GM03348 (cell line): ENCODE data around the gene TDRD12.
"Not testable (repeated sequence)": the region's sequence is repeated elsewhere in the genome, so short reads cannot be mapped to it uniquely, and the experiment has no call there.

ENCODE experiments used
- DNase-seq: peaks from one replicate; pipeline ENCODE4 v3.0.0; 2012; ENCODE audit warnings: low spot score

TDRD12 gene

DNA sequence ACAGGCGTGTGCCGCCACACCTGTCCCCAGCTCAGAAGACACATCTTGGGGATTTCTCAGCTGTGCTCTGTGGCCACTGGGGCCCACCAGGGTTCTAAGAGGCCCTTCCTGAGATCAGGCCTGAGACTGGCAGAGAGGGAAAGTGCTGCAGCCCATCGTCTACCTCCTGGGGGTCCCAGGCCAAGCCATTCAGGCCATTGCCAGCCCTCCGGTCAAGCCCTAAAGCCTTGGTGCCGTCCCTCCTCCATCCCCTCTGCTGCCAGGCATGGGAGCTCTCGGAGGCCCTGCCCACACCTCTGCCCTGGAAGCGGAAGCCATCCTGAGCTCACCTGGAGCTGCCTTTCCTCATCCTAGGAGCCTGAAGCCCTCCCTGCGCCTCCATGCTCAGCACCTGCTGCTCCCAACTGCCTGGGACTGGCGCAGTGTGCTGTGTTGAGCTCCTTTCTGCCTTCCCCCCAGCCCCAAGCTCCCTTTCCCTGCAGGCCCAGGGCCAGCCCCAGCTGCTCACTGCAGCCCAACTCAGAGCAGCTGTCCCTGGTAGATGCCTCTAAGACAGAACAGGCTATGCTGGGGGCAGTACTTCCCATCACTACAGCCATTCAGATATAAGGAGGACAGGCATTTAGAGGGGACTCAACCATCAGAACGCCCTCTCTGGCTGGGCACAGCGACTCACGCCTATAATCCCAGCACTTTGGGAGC, 147.1 kb downstream of the TDRD12 start:
- no peak for DNase-seq

DNA sequence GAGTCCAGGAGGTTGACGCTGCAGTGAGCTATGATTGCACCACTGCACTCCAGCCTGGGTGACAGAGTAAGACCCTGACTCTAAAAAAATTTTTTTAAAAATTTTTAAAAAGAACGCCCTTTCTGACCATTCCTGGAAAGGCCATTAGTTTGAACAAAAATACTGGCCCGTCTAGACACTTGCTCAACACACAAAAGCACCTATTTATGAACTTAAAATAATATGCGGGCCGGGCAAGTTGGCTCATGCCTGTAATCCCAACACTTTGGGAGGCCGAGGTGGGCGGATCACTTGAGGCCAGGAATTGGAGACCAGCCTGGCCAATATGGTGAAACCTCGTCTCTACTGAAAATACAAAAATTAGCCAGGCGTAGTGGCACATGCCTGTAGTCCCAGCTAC, 147.9 kb downstream of the TDRD12 start:
- DNase-seq, result not testable (repeated sequence)

DNA sequence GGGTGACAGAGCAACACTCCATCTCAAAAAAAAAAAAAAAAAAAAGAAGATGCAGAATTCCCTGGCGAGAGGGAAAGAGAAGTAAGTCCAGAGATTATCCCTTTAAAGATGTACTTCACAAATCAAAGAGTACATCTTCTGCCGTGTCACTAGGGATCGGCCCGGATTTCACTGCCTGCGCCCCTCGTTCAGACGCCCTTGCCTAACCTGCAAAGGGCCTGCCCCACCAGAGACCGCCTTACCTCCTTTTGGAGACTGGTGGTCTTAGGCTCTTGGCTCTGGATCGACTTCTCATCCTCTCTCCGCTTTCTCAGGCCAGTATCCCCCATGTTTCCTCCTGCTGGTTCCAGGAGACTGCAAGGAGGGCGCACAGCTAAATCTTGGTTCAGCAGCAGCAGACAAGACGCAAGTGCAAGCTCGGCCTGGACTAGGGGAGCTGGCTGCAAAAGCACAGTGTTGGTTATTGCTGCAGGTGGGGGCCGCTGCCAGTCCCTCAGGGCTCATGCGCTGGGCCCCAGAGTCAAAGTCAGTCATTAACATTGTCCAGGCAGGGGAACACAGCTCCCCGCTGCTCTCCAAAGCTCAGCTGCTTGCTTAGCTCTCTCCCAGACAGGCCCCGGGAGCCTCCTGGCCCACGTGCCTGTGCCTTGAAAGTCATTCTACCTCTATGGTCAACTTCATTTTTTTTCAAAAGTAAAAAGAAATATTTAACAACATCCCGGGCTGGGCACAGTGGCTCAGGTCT, 148.8 kb downstream of the TDRD12 start:
- no peak for DNase-seq

DNA sequence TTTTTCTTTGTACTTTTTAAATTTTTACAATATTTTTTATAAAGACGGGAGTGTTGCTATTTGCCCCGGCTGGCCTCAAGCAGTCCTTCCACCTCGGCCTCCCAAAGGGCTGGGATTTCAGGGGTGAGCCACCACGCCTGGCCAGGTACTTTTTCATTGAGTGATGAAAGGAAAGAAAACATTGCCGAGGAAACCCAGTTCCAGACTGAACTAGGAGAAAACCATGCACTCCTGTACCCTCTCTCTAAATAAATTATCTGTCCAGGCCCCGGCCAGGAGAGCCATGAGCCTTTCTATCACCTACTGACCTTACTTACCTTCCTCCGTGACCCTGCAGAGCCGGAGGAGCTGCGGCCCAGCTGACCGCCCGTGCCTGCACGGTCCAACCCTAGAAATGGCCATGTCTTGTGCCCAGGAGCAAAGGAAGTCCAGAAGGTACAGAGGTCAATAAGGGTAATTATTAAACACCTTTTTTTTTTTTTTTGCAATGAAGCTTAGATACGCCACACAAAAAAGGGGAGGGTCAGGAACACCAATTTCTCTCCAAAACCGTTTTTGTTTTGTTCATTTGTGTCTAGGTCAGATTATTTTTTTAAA, 149.9 kb downstream of the TDRD12 start, which contains the start of gene SLC7A9:
TSS of gene SLC7A9 (minus strand) at position 399 of the 597 bp plus-strand sequence. CDS start 1,233 bp downstream, outside the sequence.
- DNase-seq, result no peak

DNA sequence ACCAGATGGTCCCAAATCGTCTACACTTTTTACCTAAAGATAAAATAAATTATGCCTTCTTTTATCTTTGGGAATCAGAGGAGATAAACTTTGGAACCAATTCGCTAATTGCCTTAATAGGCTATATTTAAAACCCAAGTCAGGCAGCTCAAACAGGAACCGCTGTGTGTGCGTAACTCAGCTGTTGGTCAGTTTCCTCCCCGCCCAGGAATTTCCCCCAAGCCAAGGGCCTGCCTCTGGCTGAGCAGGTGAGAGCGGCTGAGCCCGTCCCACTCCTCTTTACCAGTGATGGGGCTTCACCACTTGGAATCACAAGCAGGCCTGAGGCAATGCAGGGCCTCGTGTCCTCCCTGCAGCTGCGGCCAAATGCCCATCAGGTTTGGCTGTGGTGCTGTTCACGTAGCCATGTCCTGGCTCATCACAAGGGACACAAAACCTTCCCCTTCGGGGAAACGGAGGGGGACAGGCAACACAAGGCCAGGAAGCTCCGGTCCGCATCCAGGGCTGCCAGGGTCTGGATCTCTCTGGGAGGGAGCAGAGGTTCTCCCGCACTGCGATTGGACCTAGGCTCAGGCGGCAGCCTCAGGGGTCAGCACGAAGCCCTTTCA, 150.5 kb downstream of the TDRD12 start:
- no peak for DNase-seq

DNA sequence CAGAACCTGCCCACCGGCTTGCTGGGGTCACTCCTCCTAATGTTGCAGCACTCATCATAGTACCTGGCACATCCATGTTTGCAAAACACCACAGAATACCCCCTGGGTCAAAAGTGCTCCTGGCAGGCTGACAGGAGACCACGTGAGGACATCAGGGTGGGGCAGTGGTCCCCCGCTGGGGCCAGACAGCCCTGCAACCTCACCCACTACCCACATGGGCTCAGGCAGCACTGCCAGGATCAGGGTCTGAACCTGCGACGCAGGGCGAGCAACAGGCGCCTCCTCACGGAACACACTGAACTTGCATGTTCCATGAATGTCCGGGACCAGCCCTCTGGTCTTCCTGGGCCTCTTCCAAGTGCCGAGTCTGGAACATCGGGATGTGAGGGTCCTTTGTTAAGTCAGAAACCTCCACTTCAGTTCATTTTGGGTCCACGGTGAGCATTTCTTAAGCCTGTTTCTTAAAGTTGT, 151.4 kb downstream of the TDRD12 start:
- DNase-seq, result no peak

DNA sequence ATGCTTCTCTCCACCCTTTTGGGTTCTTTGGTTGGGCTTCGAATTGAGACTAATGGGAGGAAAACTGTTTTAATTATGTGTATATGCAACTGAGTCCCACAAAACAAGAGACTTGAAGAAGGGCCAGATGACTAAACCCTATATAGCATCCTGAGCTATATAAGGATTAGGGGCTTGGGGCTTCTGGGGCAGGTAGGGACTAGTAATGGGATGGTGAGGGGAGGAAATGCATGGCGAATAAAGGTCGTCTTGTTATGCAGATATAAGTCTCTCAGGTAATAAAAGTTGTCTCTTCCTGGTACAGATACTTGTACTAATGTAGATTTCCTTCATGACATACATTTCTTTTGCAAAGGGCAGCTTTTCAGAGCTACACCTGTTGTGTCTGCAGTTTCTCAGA, 152.8 kb downstream of the TDRD12 start:
- no peak for DNase-seq

DNA sequence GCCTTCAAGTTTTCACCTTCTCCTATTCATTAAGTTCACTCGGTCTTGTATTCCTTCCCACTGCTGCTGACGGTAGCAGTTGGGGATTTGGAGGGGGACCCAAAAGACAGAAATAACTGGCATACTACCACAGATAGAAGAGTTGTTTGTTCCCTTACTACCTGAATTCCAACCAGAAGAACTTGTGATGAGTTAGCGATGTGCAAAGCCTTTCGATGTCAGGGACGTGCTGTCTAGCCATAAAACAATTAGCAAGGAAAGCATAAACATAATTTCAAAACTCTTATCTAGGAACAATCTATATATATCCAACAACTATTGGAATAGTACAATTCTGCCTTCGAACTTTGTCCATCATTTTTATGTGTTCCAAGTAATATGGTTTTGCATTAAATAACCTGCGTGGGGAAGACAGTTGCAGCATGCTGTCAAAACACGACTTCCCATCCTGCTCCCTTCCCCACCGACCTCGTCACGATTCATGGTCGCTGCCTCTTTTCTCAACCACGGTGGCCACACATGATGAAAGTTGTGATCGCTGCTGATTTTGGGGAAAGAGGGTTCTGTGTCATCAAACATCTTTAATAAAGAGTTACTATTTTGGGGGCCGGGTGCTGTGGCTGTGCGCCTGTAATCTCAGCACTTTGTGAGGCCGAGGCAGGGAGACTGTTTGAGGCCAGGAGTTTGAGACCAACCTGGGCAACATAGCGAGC, 153.8 kb downstream of the TDRD12 start:
- no peak for DNase-seq

DNA sequence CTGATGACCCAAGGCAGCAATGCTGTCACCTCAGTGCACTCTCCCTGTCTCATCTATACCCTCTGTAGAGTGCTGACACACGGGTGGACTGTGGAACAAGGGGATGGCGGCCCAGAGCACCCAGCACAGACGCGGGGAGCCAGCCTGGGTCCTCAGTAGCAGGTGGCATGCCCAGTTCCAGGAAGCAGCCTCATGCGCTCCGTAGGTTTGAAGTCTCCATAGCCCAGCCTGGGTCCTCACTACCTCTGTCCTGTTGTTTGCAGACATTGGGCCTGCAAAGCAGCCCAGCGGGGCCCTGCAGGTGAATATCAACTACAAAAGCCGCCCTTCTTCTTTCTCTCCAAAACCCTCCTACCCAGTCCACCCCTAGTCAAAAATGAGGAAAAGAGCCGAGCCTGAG, 155.0 kb downstream of the TDRD12 start:
- no peak for DNase-seq

DNA sequence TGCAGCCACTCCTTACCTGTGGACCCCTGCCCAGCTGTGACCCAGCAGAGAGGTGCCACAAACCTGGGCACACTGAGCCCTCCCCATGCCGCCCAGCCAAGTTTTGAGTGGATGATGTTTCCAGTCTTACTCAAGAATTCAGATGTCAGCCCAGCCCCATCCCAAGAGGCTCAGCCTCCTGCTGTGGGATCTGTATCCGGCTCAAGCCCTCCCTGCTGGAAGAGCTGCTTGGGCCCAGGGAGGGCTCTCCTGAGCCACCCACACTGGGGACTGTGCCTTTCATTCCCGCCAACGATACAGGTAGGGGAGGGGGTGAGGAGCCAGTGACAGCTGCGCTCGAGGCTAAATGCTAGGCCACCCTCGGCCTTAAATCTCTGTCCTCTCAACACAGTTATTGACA, 155.9 kb downstream of the TDRD12 start:
- DNase-seq, result no peak

DNA sequence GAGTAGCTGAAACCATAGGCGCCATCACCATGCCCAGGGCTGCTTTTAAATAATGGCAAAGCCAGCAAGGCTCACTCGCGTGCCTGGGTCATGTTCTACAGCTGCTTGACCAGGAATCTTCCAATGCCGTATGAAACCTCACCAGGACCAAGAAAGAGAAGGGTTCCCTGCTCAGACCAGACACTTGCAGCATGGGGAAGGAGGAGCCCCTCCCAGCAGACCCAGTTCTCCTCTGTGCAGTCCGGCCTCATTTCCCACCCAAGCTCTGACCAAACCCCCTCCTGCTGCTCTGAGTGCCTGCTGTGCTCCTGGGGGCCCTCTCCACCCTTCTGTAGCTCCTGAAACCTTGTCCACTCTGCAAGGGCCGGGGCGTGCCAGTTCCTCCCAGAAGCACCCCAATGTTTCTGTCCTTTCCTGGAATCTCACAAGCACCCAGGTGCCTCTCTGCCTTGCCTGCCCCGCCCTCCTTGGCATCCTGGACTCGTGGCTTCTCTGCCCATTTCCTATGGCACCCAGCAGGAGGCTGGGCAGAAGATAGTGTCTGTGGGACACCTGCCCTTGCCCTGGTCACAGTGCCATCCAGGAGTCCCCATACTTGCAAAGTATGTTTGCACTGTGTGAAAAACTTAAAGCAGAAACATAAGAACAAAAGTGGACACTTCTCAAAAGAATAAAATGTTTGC, 156.8 kb downstream of the TDRD12 start:
- DNase-seq, result no peak

DNA sequence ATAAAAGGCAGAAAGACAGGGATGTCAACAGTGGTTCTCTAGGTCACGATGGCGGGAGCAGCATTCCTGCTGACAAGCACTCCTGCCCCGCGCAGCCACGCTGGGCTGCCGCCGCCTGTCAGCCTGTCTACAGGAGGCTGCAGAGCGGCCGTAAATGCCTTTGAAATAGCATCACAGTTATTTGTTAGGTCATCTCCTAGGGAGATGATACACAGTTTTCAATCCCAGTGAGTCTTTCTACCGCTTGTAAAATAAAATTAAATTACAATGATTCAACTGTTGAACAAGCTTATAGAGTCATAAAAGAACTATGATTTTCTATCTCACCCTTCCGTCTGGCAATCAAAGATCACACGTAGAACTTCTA, 157.3 kb downstream of the TDRD12 start:
- no peak for DNase-seq
